Liver (tissue), 9 donors: ENCODE results near the gene CYLC2. TPM values are rescaled to one million over a fixed set of nuclear protein-coding genes. Genes with fewer than 3 reads are reported as not detected.

Source experiments
- DNase-seq: peaks from one replicate; pipeline ENCODE4 v3.0.0-alpha.2; 2017; ENCODE audit warnings: low spot score
- H3K27ac ChIP-seq, 2 donors: one replicate each; pipeline ENCODE4 v1.7.0; 2013; ENCODE audit warnings: inconsistent platforms in 2 of 2, low read length in 2 of 2, control low read depth in 1 of 2, low read depth in 1 of 2, mild to moderate bottlenecking in 1 of 2
- H3K27me3 ChIP-seq, 4 donors: one replicate each; pipeline versions ENCODE4 v1.6.1 to v1.7.0; 2013; ENCODE audit warnings: low read length in 3 of 4, inconsistent platforms in 1 of 4, mild to moderate bottlenecking in 1 of 4, moderate library complexity in 1 of 4; ENCODE audit not compliant: control insufficient read depth in 4 of 4, insufficient read depth in 4 of 4
- H3K36me3 ChIP-seq, 4 donors: one replicate each; pipeline versions ENCODE4 v1.6.1 to v1.7.0; 2013; ENCODE audit warnings: low read length in 3 of 4, mild to moderate bottlenecking in 3 of 4, low read depth in 1 of 4, moderate library complexity in 1 of 4; ENCODE audit not compliant: control insufficient read depth in 4 of 4, insufficient read depth in 3 of 4
- H3K4me1 ChIP-seq, 4 donors: one replicate each; pipeline versions ENCODE4 v1.6.1 to v1.7.0; 2013; ENCODE audit warnings: low read length in 3 of 4, mild to moderate bottlenecking in 3 of 4, moderate library complexity in 1 of 4; ENCODE audit not compliant: control insufficient read depth in 4 of 4, insufficient read depth in 4 of 4
- H3K4me3 ChIP-seq, 3 donors: one replicate each; pipeline versions ENCODE4 v1.6.1 to v1.7.0; 2013; ENCODE audit warnings: low read length in 3 of 3, control low read depth in 1 of 3, low read depth in 1 of 3, mild to moderate bottlenecking in 1 of 3
- H3K9ac ChIP-seq, 2 donors: one replicate each; pipeline ENCODE4 v1.7.0; 2013; ENCODE audit warnings: low read length in 2 of 2, mild to moderate bottlenecking in 2 of 2, moderate library complexity in 2 of 2, control low read depth in 1 of 2, low read depth in 1 of 2
- H3K9me3 ChIP-seq, 4 donors: one replicate each; pipeline versions ENCODE4 v1.6.1 to v1.7.0; 2013; ENCODE audit warnings: low read length in 3 of 4; ENCODE audit not compliant: control insufficient read depth in 4 of 4
- ATF3 ChIP-seq: IDR thresholded peaks from 2 replicates; pipeline ENCODE4 v1.6.1; 2016; ENCODE audit warnings: antibody characterized with exemption
- EGR1 ChIP-seq, 2 donors: IDR thresholded peaks; 2 replicates each; pipeline ENCODE4 v1.6.1; 2016 to 2018; ENCODE audit warnings: antibody characterized with exemption in 2 of 2, low read depth in 2 of 2
- FOXA1 ChIP-seq: IDR thresholded peaks from 2 replicates; pipeline ENCODE4 v1.6.1; 2016; ENCODE audit warnings: antibody characterized with exemption
- FOXA2 ChIP-seq: IDR thresholded peaks from 2 replicates; pipeline ENCODE4 v1.6.1; 2016; ENCODE audit warnings: antibody characterized with exemption
- GABPA ChIP-seq, 2 donors: IDR thresholded peaks in 1 of 2; conservative IDR thresholded peaks in 1 of 2; 2 replicates each; pipeline ENCODE4 v1.6.1; 2016; ENCODE audit warnings: antibody characterized with exemption in 2 of 2, mild to moderate bottlenecking in 1 of 2, moderate library complexity in 1 of 2
- HNF4A ChIP-seq, 2 donors: conservative IDR thresholded peaks; 2 replicates each; pipeline ENCODE4 v1.6.1; 2016; ENCODE audit warnings: antibody characterized with exemption in 2 of 2, mild to moderate bottlenecking in 2 of 2
- HNF4G ChIP-seq: IDR thresholded peaks from 2 replicates; pipeline ENCODE4 v1.6.1; 2016; ENCODE audit warnings: antibody characterized with exemption
- JUND ChIP-seq, 2 donors: IDR thresholded peaks; 2 replicates each; pipeline ENCODE4 v1.6.1; 2016; ENCODE audit warnings: antibody characterized with exemption in 2 of 2
- MAX ChIP-seq: IDR thresholded peaks from 2 replicates; pipeline ENCODE4 v1.6.1; 2016; ENCODE audit warnings: antibody characterized with exemption
- NR2F2 ChIP-seq: IDR thresholded peaks from 2 replicates; pipeline ENCODE4 v1.6.1; 2016; ENCODE audit warnings: antibody characterized with exemption
- RAD21 ChIP-seq, 2 donors: IDR thresholded peaks; 2 replicates each; pipeline ENCODE4 v1.6.1; 2016; ENCODE audit warnings: antibody characterized with exemption in 2 of 2, mild to moderate bottlenecking in 2 of 2
- REST ChIP-seq: IDR thresholded peaks from 2 replicates; pipeline ENCODE4 v1.6.1; 2016; ENCODE audit warnings: antibody characterized with exemption, mild to moderate bottlenecking
- RXRA ChIP-seq, 2 donors: IDR thresholded peaks; 2 replicates each; pipeline ENCODE4 v1.6.1; 2017 to 2018; ENCODE audit warnings: antibody characterized with exemption in 2 of 2, mild to moderate bottlenecking in 1 of 2
- SP1 ChIP-seq: IDR thresholded peaks from 2 replicates; pipeline ENCODE4 v1.6.1; 2018; ENCODE audit warnings: antibody characterized with exemption, mild to moderate bottlenecking
- TAF1 ChIP-seq: conservative IDR thresholded peaks from 2 replicates; pipeline ENCODE4 v1.6.1; 2016; ENCODE audit warnings: antibody characterized with exemption, mild to moderate bottlenecking
- YY1 ChIP-seq: IDR thresholded peaks from 2 replicates; pipeline ENCODE4 v1.6.1; 2016; ENCODE audit warnings: antibody characterized with exemption, mild to moderate bottlenecking
- WGBS: extraction: QIAGEN DNeasy Blood & Tissue Kit; methylation state at CpG from one replicate; pipeline ENCODE4 v1.1.7; 2013; 5-methylcytosine and 5-hydroxymethylcytosine counted together
- polyA plus RNA-seq, 2 donors: library from polyadenylated mRNA; stranded (reverse) in 1 of 2; unstranded in 1 of 2; fragments of 200-250 nt in 1 of 2; fragments of >200 nt in 1 of 2; fragmentation: Nextera tagmentation in 1 of 2; extraction: Ambion mirVana in 1 of 2; gene quantifications; one replicate each; pipeline versions ENCODE4 v1.2.1 to v1.2.3, GENCODE V29; 2013 to 2015
- total RNA-seq, 2 donors: library from RNA; depleted of rRNA; stranded (reverse); fragments of >200 nt; gene quantifications; one replicate each; pipeline ENCODE4 v1.2.3, GENCODE V29; 2014
- TF ChIP-seq, protein P1 (sequence below): IDR thresholded peaks from 2 replicates; pipeline ENCODE4 v1.6.1; 2016; ENCODE audit warnings: antibody characterized with exemption
- TF ChIP-seq, protein P2 (sequence below): fragments of 150-350 bp; IDR thresholded peaks from 2 replicates; pipeline ENCODE4 v1.5.1; 2017; ENCODE audit warnings: improper control_type of control experiment, low read depth, low read length; ENCODE audit not compliant: missing input control
- donor health status: healthy.
- donor health status: healthy.
- donor health status: healthy.
- donor health status: healthy.
- donor health status: healthy.

The CYLC2 gene
- total and polyA plus RNA-seq, 4 donors, result not detected

DNA sequence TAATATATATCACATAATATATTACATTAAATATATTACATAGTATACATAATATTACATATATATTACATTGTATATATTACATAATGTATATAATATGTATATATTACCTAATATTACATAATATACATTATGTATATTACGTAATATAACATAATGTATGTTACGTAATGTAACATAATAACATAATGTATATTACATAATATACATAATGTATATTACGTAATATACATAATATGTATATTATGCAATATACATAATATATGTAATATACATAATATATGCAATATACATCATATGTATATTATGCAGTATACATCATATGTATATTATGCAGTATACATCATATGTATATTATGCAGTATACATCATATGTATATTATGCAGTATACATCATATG, 19.1 kb downstream of the CYLC2 start:
- H3K4me1 ChIP-seq, result no peaks in the 10 kb centered on the region
- WGBS, result 92% methylated on average over 3 of the region's 3 CpGs
- H3K27me3 ChIP-seq, result no peaks in the 10 kb centered on the region
- DNase-seq, result no peak
- no peaks in the 10 kb centered on the region for H3K9me3 ChIP-seq
- H3K9ac ChIP-seq, result no peak overlapping the region
- TF ChIP-seq HNF4A (conservative IDR thresholded peaks at IDR 0.05), result no peak
- no peaks in the 10 kb centered on the region for H3K36me3 ChIP-seq
- H3K4me3 ChIP-seq, result no peak overlapping the region
- no peak overlapping the region for H3K27ac ChIP-seq

DNA sequence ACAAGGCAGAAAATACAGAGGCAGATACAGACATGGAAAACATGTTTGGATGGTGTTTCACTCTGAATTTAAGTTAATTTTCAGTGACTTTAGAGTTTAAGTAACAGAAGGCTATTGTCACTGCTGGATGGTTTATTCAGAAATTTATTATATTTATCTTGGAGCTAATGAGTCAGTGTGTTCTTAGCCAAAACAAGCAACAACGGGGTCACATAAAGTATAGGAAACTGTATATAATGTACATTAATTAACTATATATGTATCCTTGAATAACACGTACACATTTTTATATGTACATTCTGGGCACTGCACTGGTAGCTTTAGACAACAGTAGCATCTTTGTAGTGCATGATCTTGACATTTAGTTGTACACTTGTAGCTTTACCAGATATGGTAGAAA, 30.7 kb downstream of the CYLC2 start:
- WGBS, result 70% methylated on average over 2 of the region's 2 CpGs

More for the DNA sequence above, 30.7 kb downstream of the CYLC2 start:
- Histone ChIP-seq H3K36me3 (no peaks in the 10 kb centered on the region), H3K4me3 (no peak overlapping the region), H3K9ac (no peak overlapping the region), H3K27ac (no peak overlapping the region), H3K9me3 (peaks cover 0 to 2% (median 0%) of the 10 kb centered on the region in 4 donors), H3K4me1 (no peaks in the 10 kb centered on the region), H3K27me3 (no peaks in the 10 kb centered on the region)
- no peak for DNase-seq
- no peak for TF ChIP-seq EGR1 (IDR thresholded peaks at IDR 0.05; ENCODE audit: low read depth in 2 of 2)
- TF ChIP-seq TAF1, result no peak
- no peak for TF ChIP-seq ATF3
- TF ChIP-seq, protein P1, sequence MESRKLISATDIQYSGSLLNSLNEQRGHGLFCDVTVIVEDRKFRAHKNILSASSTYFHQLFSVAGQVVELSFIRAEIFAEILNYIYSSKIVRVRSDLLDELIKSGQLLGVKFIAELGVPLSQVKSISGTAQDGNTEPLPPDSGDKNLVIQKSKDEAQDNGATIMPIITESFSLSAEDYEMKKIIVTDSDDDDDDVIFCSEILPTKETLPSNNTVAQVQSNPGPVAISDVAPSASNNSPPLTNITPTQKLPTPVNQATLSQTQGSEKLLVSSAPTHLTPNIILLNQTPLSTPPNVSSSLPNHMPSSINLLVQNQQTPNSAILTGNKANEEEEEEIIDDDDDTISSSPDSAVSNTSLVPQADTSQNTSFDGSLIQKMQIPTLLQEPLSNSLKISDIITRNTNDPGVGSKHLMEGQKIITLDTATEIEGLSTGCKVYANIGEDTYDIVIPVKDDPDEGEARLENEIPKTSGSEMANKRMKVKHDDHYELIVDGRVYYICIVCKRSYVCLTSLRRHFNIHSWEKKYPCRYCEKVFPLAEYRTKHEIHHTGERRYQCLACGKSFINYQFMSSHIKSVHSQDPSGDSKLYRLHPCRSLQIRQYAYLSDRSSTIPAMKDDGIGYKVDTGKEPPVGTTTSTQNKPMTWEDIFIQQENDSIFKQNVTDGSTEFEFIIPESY, result no peak
- TF ChIP-seq GABPA (IDR thresholded peaks at IDR 0.05 in 1 of 2, conservative IDR thresholded peaks at IDR 0.05 in 1 of 2), result no peak
- no peak for TF ChIP-seq JUND (IDR thresholded peaks at IDR 0.05)
- no peak for TF ChIP-seq FOXA2
- TF ChIP-seq YY1, result no peak
- no peak for TF ChIP-seq SP1
- TF ChIP-seq HNF4A (conservative IDR thresholded peaks at IDR 0.05), result no peak
- no peak for TF ChIP-seq REST
- TF ChIP-seq HNF4G, result no peak
- TF ChIP-seq, protein P2, sequence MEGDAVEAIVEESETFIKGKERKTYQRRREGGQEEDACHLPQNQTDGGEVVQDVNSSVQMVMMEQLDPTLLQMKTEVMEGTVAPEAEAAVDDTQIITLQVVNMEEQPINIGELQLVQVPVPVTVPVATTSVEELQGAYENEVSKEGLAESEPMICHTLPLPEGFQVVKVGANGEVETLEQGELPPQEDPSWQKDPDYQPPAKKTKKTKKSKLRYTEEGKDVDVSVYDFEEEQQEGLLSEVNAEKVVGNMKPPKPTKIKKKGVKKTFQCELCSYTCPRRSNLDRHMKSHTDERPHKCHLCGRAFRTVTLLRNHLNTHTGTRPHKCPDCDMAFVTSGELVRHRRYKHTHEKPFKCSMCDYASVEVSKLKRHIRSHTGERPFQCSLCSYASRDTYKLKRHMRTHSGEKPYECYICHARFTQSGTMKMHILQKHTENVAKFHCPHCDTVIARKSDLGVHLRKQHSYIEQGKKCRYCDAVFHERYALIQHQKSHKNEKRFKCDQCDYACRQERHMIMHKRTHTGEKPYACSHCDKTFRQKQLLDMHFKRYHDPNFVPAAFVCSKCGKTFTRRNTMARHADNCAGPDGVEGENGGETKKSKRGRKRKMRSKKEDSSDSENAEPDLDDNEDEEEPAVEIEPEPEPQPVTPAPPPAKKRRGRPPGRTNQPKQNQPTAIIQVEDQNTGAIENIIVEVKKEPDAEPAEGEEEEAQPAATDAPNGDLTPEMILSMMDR, result no peak
- no peak for TF ChIP-seq NR2F2
- no peak for TF ChIP-seq RAD21 (IDR thresholded peaks at IDR 0.05)
- no peak for TF ChIP-seq MAX
- no peak for TF ChIP-seq RXRA (IDR thresholded peaks at IDR 0.05)
- no peak for TF ChIP-seq FOXA1
